ENCODE measurements around the gene RRP8. TPM values are rescaled to one million over a fixed set of nuclear protein-coding genes. Genes with fewer than 3 reads are reported as not detected.
A peak's percentile ranks its signal among the peaks of the same experiment; 100 is the strongest.

The RRP8 gene
- total RNA-seq, 2 donors from 2014 or later: 17.5 to 25.7 TPM

DNA sequence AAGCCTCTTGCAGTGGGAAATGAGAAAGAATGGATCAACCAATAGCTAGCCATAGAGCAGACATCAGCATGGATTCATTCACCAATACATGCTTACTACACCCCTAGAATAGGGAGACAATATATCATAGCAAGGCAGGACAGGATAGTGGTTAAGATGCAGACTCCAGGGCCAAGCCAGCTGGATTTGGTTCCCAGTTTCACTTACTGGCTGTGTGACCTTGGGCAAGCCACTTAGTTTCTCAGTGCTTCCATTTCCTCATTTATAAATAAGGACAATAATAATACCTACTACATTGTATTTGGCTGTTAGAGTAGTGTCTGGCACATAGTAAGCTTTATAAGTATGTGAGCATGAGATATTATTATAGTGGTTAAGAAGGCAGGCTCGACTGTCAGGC lies 45.1 kb upstream of the RRP8 start:
- no peaks in the 10 kb centered on the region for H3K36me3 ChIP-seq
- no peak for DNase-seq
- no peak overlapping the region for H3K9ac ChIP-seq (ENCODE audit: low read depth in 2 of 2, low read length in 2 of 2)
- peaks cover 3% of the 10 kb centered on the region for H3K4me1 ChIP-seq
- H3K27ac ChIP-seq: peak overlapping the region; percentile 64
- intact Hi-C loops (cut with DNase I): loop anchor here (5.0 kb wide), 1 partner anchor 34 kb away; the partner anchor contains the start of gene MRPL17
- TF ChIP-seq, protein P1, sequence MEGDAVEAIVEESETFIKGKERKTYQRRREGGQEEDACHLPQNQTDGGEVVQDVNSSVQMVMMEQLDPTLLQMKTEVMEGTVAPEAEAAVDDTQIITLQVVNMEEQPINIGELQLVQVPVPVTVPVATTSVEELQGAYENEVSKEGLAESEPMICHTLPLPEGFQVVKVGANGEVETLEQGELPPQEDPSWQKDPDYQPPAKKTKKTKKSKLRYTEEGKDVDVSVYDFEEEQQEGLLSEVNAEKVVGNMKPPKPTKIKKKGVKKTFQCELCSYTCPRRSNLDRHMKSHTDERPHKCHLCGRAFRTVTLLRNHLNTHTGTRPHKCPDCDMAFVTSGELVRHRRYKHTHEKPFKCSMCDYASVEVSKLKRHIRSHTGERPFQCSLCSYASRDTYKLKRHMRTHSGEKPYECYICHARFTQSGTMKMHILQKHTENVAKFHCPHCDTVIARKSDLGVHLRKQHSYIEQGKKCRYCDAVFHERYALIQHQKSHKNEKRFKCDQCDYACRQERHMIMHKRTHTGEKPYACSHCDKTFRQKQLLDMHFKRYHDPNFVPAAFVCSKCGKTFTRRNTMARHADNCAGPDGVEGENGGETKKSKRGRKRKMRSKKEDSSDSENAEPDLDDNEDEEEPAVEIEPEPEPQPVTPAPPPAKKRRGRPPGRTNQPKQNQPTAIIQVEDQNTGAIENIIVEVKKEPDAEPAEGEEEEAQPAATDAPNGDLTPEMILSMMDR (IDR thresholded peaks at IDR 0.05): no peak
- H3K9me3 ChIP-seq: no peaks in the 10 kb centered on the region
- no peaks in the 10 kb centered on the region for H3K27me3 ChIP-seq
- no peak overlapping the region for H3K4me3 ChIP-seq

DNA sequence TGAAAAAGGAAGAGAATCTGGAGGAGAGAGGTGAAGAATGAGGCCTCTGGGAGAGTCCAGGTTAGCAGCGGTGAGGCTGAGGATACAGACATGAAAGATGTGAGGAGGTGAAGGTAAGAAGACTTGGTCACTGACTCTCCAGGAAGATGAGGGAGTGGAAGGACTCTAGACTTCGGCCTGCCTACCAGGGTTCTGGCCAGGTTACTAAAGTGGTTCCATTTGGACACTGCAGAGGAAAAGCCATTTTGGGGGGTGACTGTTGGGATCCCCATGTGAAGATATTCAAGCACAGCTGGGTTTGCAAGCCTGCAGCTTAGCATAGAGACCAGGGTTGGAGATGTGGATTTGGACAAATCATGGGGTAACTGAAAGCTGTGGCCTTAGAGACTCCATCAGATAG lies 44.4 kb upstream of the RRP8 start:
- no peak for DNase-seq
- no peak overlapping the region for H3K4me3 ChIP-seq
- no peaks in the 10 kb centered on the region for H3K9me3 ChIP-seq
- no peak overlapping the region for H3K9ac ChIP-seq (ENCODE audit: low read depth in 2 of 2, low read length in 2 of 2)
- peak overlapping the region; percentile 64 for H3K27ac ChIP-seq
- H3K4me1 ChIP-seq: peaks cover 3% of the 10 kb centered on the region
- intact Hi-C loops (cut with DNase I): loop anchor here (5.0 kb wide), 1 partner anchor 34 kb away; the partner anchor contains the start of gene MRPL17
- no peaks in the 10 kb centered on the region for H3K27me3 ChIP-seq
- TF ChIP-seq, protein P1 (IDR thresholded peaks at IDR 0.05): no peak
- H3K36me3 ChIP-seq: no peaks in the 10 kb centered on the region

DNA sequence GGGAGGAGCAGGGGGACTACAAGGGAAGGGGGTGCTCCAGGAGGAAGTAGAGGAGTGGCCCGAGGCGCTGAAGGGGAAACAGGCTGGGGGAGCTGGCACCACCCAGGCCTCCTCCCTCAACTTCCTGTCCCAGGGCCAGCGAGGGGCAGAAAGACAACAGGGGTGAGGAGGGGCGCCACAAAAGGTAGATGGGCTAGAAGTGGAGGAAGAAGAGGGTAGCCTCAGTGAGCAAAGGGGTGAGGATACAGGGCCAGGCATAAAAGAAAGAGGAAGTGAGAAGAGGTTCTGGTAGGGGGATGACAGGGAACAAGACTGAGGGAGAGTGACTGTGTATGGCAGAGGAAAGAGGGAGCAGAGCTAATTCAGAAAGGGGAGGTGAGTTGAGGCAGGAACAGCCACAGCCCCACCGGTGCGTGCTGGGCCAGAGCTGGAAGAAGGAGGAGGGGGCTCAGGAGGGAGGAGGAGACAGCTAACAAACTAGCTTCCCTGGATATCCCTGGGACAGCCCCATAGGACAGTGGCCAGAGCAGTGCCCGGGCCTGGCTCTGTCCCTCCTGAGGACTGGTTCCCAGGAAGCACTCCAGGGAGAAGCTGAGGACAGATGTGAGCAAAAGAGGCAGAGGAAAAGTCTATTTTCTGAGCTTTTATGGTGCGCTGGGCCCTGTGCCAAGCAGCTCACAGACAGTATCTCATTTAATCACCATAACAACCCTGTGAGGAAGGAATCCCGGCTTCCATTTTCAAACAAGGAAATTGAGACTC lies 43.7 kb upstream of the RRP8 start:
- Histone ChIP-seq H3K4me3 (no peak overlapping the region), H3K27ac (peak overlapping the region; percentile 64), H3K27me3 (no peaks in the 10 kb centered on the region), H3K4me1 (peaks cover 3% of the 10 kb centered on the region), H3K36me3 (no peaks in the 10 kb centered on the region), H3K9ac (ENCODE audit: low read depth in 2 of 2, low read length in 2 of 2) (peak overlapping the region in 1 of 2 donors; percentile 44), H3K9me3 (no peaks in the 10 kb centered on the region)
- TF ChIP-seq, protein P1 (IDR thresholded peaks at IDR 0.05): no peak
- intact Hi-C loops (cut with DNase I): loop anchor here (5.0 kb wide), 1 partner anchor 35 kb away; the partner anchor contains the start of gene MRPL17
- peak; percentile 34 for DNase-seq

DNA sequence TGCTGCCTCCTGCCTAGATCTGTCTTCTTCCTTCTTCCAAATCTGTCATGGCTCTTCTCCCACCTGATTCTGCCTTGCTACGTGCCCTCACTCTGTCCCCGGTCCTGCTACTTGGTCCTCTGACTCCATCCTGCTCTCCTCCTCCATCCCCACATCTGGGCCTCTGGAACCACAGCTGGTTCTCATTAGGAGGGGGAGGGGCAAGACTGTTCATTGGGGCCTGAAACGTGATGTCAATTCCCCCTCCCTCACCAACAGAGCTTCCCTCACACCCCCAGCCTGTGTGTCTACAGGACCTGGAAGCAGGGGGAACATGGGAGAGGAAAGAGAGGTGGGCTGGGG lies 43.1 kb upstream of the RRP8 start:
- Histone ChIP-seq H3K36me3 (no peaks in the 10 kb centered on the region), H3K9me3 (no peaks in the 10 kb centered on the region), H3K27ac (peak overlapping the region; percentile 64), H3K27me3 (no peaks in the 10 kb centered on the region), H3K4me1 (peaks cover 3% of the 10 kb centered on the region), H3K4me3 (no peak overlapping the region), H3K9ac (ENCODE audit: low read depth in 2 of 2, low read length in 2 of 2) (peak overlapping the region in 1 of 2 donors; percentile 44)
- peak; percentile 40 for DNase-seq
- TF ChIP-seq, protein P1 (IDR thresholded peaks at IDR 0.05): no peak
- intact Hi-C loops (cut with DNase I): loop anchor here (5.0 kb wide), 1 partner anchor 36 kb away; the partner anchor contains the start of gene MRPL17

DNA sequence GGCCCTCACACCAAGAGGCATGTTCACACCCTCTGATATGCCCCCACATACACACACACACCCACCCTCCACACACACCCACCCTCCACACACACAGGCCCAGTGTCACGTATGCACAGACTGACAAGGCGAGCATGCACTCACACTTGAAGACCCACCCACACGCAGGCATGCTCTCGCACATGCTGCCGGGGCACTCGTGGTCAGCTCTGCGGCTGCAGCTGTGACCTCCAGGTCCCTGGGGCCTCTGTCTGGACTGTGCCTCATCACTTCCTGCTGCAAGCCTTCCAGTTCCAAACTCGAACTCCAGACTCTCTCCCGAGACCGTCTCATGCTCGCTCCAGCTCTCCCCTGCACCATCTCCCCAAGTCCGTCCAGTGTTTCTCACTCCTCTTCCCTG lies 42.7 kb upstream of the RRP8 start:
- Histone ChIP-seq H3K4me1 (peaks cover 3% of the 10 kb centered on the region), H3K27ac (peak overlapping the region; percentile 64), H3K9me3 (no peaks in the 10 kb centered on the region), H3K27me3 (no peaks in the 10 kb centered on the region), H3K4me3 (no peak overlapping the region), H3K36me3 (no peaks in the 10 kb centered on the region), H3K9ac (ENCODE audit: low read depth in 2 of 2, low read length in 2 of 2) (peak overlapping the region in 1 of 2 donors; percentile 17)
- TF ChIP-seq, protein P1 (IDR thresholded peaks at IDR 0.05): no peak
- intact Hi-C loops (cut with DNase I): loop anchor here (5.0 kb wide), 1 partner anchor 36 kb away; the partner anchor contains the start of gene MRPL17
- no peak for DNase-seq
